ENCODE results near the gene LHX4. TPM values are rescaled to one million over a fixed set of nuclear protein-coding genes. Genes with fewer than 3 reads are reported as not detected.

The LHX4 gene
- total and polyA plus RNA-seq, 2 of the 8 experiments (the other 6 are each of a cell fraction or from before 2014, with no cell fraction given), result 0.85 to 4.9 TPM

GRCh38 chr1:180215856-180216625 lies 14.0 kb upstream of the LHX4 start:
- Histone ChIP-seq H3K4me3 (ENCODE audit: extremely low read depth in 1 of 4, insufficient read depth in 2 of 4, low read depth in 3 of 4, low read length in 4 of 4) (no peak overlapping the region), H3K9ac (replicated peaks in 1 of 4; ENCODE audit: extremely low read depth in 1 of 4, low read depth in 3 of 4, low read length in 3 of 4) (no peak overlapping the region), H3K23ac (ENCODE audit: insufficient read length) (no peak overlapping the region), H3K4ac (replicated peaks; ENCODE audit: insufficient read length, low read depth, low read length) (no peak overlapping the region), H3K56ac (replicated peaks; ENCODE audit: insufficient read length, low read depth, low read length) (no peak overlapping the region), H2BK12ac (ENCODE audit: low read depth, low read length) (no peak overlapping the region), H3K23me2 (ENCODE audit: low read depth, low read length) (no peaks in the 10 kb centered on the region), H2BK15ac (ENCODE audit: low read length) (no peak overlapping the region), H3K27ac (ENCODE audit: low read depth, low read length) (no peak overlapping the region), H3K14ac (ENCODE audit: insufficient read length) (no peak overlapping the region), H3K79me1 (ENCODE audit: low read depth, low read length) (no peaks in the 10 kb centered on the region), H2BK5ac (ENCODE audit: low read depth, low read length) (no peak overlapping the region), H3K9me3 (ENCODE audit: insufficient read depth in 2 of 2, low read depth in 1 of 2, low read length in 1 of 2) (no peaks in the 10 kb centered on the region), H4K5ac (ENCODE audit: insufficient read length, low read depth, low read length) (no peak overlapping the region), H3K18ac (ENCODE audit: extremely low read depth, low read length) (no peak overlapping the region), H2BK20ac (ENCODE audit: low read length) (no peak overlapping the region), H2BK120ac (replicated peaks; ENCODE audit: low read depth, low read length) (no peak overlapping the region), H2AFZ (ENCODE audit: low read length) (no peak overlapping the region), H3K36me3 (ENCODE audit: control insufficient read depth in 2 of 4, insufficient read depth in 4 of 4, low read length in 3 of 4) (no peaks in the 10 kb centered on the region), H3K4me1 (replicated peaks in 1 of 4; ENCODE audit: control insufficient read depth in 3 of 4, insufficient read depth in 4 of 4, low read length in 3 of 4) (peaks cover 0 to 4% (median 0%) of the 10 kb centered on the region in 4 experiments; a peak in 1 of 7 replicates), H4K8ac (ENCODE audit: extremely low read depth, insufficient read depth, low read length) (no peak overlapping the region), H3K4me2 (ENCODE audit: insufficient read depth in 1 of 2, low read depth in 2 of 2, low read length in 2 of 2) (no peak overlapping the region), H3K79me2 (ENCODE audit: control insufficient read depth in 1 of 2, insufficient read depth in 2 of 2, low read length in 2 of 2) (no peaks in the 10 kb centered on the region), H2AK5ac (ENCODE audit: low read depth, low read length) (no peak overlapping the region), H3K27me3 (replicated peaks in 1 of 4; ENCODE audit: control insufficient read depth in 3 of 4, extremely low read depth in 1 of 4, insufficient read depth in 3 of 4, low read length in 3 of 4) (peaks cover 0 to 5% (median 0%) of the 10 kb centered on the region in 4 experiments; a peak in 3 of 7 replicates), H4K20me1 (replicated peaks in 1 of 2; ENCODE audit: control insufficient read depth in 1 of 2, insufficient read depth in 2 of 2, low read length in 2 of 2) (no peaks in the 10 kb centered on the region), H4K91ac (replicated peaks; ENCODE audit: insufficient read length, low read length) (no peak overlapping the region)
- WGBS, 2 experiments (ENCODE audit: extremely low coverage in 1 of 2, insufficient coverage in 1 of 2, insufficient read length in 1 of 2, insufficient replicate concordance in 2 of 2, low coverage in 1 of 2, low lambda C conversion rate in 2 of 2, missing lambda C conversion rate in 1 of 2), result 94% methylated on average over 22 of the region's 22 CpGs; no CpG with 5 or more reads in 1 of the 2 experiments
- ChIA-PET CTCF (ENCODE audit: partially characterized antibody) (interaction anchor here (0.9 to 12.4 kb wide), 5 partner anchors 8 to 32 kb away, joined by 3 to 149 read pairs (median 7); no protein-coding TSS in a partner anchor), POLR2A (ENCODE audit: partially characterized antibody) (no interaction called here)
- DNase-seq (ENCODE audit: low read depth in 1 of 2, low spot score in 2 of 2), result no peak
- no peak for FAIRE-seq
- TF ChIP-seq HDAC2 (IDR thresholded peaks at IDR 0.05; ENCODE audit: borderline replicate concordance in 1 of 2, low read depth in 2 of 2, low read length in 2 of 2), result no peak
- TF ChIP-seq TAF1 (IDR thresholded peaks at IDR 0.05; ENCODE audit: low read depth, low read length), result no peak
- TF ChIP-seq JUND (IDR thresholded peaks at IDR 0.05; ENCODE audit: low read length), result no peak
- TF ChIP-seq PHF8 (conservative IDR thresholded peaks at IDR 0.05; ENCODE audit: low read depth, low read length), result no peak
- no peak for TF ChIP-seq NRF1 (IDR thresholded peaks at IDR 0.05; ENCODE audit: low read depth, low read length)
- TF ChIP-seq ASH2L (IDR thresholded peaks at IDR 0.05; ENCODE audit: low read length), result no peak
- no peak for TF ChIP-seq SP1 (IDR thresholded peaks at IDR 0.05; ENCODE audit: low read depth, low read length)
- TF ChIP-seq KDM5A (IDR thresholded peaks at IDR 0.05; ENCODE audit: low read length), result no peak
- no peak for TF ChIP-seq GABPA (IDR thresholded peaks at IDR 0.05; ENCODE audit: borderline replicate concordance, insufficient read depth, low read length)
- no peak for TF ChIP-seq CHD1 (IDR thresholded peaks at IDR 0.05; ENCODE audit: low read depth, low read length)
- TF ChIP-seq USF2 (IDR thresholded peaks at IDR 0.05; ENCODE audit: low read length), result no peak
- TF ChIP-seq SP2 (IDR thresholded peaks at IDR 0.05; ENCODE audit: low read length), result no peak

Data from H1 (cell line).